PC-9 (cell line): ENCODE data around the gene XRCC5.

Experiments
- EZH2 ChIP-seq: fragments of 200-600 bp; sonication (generic); IDR thresholded peaks from 2 replicates; pipeline ENCODE4 v1.8.0; 2017; ENCODE audit warnings: antibody characterized with exemption, low read depth
- TF ChIP-seq, protein P1 (sequence below): fragments of 200-600 bp; sonication (generic); conservative IDR thresholded peaks from 2 replicates; pipeline ENCODE4 v1.6.1; 2017; ENCODE audit warnings: mixed run types, antibody characterized with exemption, mild to moderate bottlenecking, moderate library complexity

DNA sequence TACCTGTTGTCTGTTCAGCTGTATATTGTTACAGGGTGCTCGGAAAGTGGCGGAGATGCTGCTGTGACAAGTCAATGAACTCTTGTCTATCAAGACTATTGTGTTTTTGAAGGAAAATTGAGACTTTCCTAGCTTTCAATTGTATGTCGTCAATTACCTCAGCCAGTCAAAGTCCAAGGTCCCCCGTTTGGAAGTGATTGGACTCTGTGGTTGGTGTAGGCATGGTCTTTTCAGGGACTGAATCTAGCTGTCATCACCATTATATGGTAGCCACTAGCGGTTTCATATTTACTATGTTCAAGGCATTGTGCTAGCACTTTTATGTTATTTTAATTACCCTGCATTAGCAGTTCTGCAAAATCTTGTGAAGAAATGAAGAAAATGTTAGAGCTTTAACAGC lies 54.9 kb downstream of the XRCC5 start:
- TF ChIP-seq, protein P1, sequence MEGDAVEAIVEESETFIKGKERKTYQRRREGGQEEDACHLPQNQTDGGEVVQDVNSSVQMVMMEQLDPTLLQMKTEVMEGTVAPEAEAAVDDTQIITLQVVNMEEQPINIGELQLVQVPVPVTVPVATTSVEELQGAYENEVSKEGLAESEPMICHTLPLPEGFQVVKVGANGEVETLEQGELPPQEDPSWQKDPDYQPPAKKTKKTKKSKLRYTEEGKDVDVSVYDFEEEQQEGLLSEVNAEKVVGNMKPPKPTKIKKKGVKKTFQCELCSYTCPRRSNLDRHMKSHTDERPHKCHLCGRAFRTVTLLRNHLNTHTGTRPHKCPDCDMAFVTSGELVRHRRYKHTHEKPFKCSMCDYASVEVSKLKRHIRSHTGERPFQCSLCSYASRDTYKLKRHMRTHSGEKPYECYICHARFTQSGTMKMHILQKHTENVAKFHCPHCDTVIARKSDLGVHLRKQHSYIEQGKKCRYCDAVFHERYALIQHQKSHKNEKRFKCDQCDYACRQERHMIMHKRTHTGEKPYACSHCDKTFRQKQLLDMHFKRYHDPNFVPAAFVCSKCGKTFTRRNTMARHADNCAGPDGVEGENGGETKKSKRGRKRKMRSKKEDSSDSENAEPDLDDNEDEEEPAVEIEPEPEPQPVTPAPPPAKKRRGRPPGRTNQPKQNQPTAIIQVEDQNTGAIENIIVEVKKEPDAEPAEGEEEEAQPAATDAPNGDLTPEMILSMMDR, result no peak
- TF ChIP-seq EZH2, result no peak
